Left cardiac atrium (tissue), 4 donors: ENCODE results near the gene MTRFR. TPM values are rescaled to one million over a fixed set of nuclear protein-coding genes. Genes with fewer than 3 reads are reported as not detected.

Experiments
- ATAC-seq, 2 donors: fragments of 200-7000 bp; cut with Tn5 transposase; one replicate each; pipeline ENCODE4 v1.9.1; 2020; ENCODE audit warnings: mild to moderate bottlenecking in 2 of 2, moderate library complexity in 2 of 2
- DNase-seq: peaks from one replicate; pipeline ENCODE4 v3.0.0-alpha.2; 2020
- intact Hi-C, 2 donors: fragments of 100-400 bp; cut with DNase I; formaldehyde crosslinking; loops; one replicate each; pipeline versions ENCODE4 v1.14.1 to v1.15.1; 2022 to 2023
- total RNA-seq, 2 donors: library from RNA; stranded (reverse); fragmentation: NEBNext Ultra II Directional; extraction: Animal tissue kit (Norgen Biotek cat#: 25700); gene quantifications; one replicate each; pipeline ENCODE4 v1.2.1, GENCODE V29; 2021
- donor health status: DM: no; HTN: yes; CAD: no.
- donor health status: DM: no; HTN: yes; CAD: no; lungs with severe emphysema.
- donor health status: DM: yes; HTN: yes; CAD: no.
- donor health status: Dilated cardiomyopathy.

Gene MTRFR
- total RNA-seq, 2 donors from 2014 or later, result 8.1 to 10.9 TPM

GRCh38 chr12:123305136-123305535 lies 71.9 kb downstream of the MTRFR start:
- intact Hi-C loops, result no loop called here
- ATAC-seq (no peak), DNase-seq (no peak)

- ATAC-seq, result no peak
- no peak for DNase-seq
- intact Hi-C loops, result no loop called here
Observed at GRCh38 chr12:123306200-123306599, 73.0 kb downstream of the MTRFR start.

Other genes with a start within 250 kb of the MTRFR start
- gene PITPNM2, start 82.3 kb upstream of the MTRFR start, total RNA-seq, result 10 to 100 TPM; 13.1 to 22.2 TPM
- 10 to 100 TPM; 23.4 to 27.9 TPM for gene MPHOSPH9, start 295 bp upstream of the MTRFR start, total RNA-seq
- 10 to 100 TPM; 96.6 to 97.7 TPM for gene CDK2AP1, start 38.4 kb downstream of the MTRFR start, total RNA-seq
- 10 to 100 TPM; 25.9 to 26.1 TPM for gene SBNO1, start 131.4 kb downstream of the MTRFR start, total RNA-seq
- 10 to 100 TPM; 17.6 to 22.9 TPM for gene KMT5A, start 150.7 kb downstream of the MTRFR start, total RNA-seq
- gene RILPL2, start 203.2 kb downstream of the MTRFR start, total RNA-seq, result 1 to 10 TPM; 3.1 to 3.7 TPM
- gene SNRNP35, start 224.7 kb downstream of the MTRFR start, total RNA-seq, result 10 to 100 TPM; 20.1 to 22.3 TPM